Urinary bladder (tissue), 4 donors: ENCODE measurements around the gene FOXO3. TPM values are rescaled to one million over a fixed set of nuclear protein-coding genes. Genes with fewer than 3 reads are reported as not detected.
"Not testable (repeated sequence)": the region's sequence is repeated elsewhere in the genome, so short reads cannot be mapped to it uniquely, and the experiment has no call there.

Source experiments
- DNase-seq: peaks from one replicate; pipeline ENCODE4 v3.0.0-alpha.2; 2015; ENCODE audit errors: extremely low spot score
- H3K27ac ChIP-seq: one replicate; pipeline ENCODE4 v1.5.1; 2013; ENCODE audit warnings: low read depth, mild to moderate bottlenecking, moderate library complexity
- H3K36me3 ChIP-seq: one replicate; pipeline ENCODE4 v1.6.1; 2013; ENCODE audit warnings: mild to moderate bottlenecking, moderate library complexity; ENCODE audit not compliant: insufficient read depth
- H3K4me1 ChIP-seq: one replicate; pipeline ENCODE4 v1.6.1; 2013; ENCODE audit warnings: mild to moderate bottlenecking, moderate library complexity; ENCODE audit not compliant: insufficient read depth
- H3K4me3 ChIP-seq: one replicate; pipeline ENCODE4 v1.5.1; 2013; ENCODE audit warnings: low read depth, low read length
- WGBS: extraction: QIAGEN DNeasy Blood & Tissue Kit; methylation state at CpG from one replicate; pipeline ENCODE4 v1.1.7; 2013; 5-methylcytosine and 5-hydroxymethylcytosine counted together
- polyA plus RNA-seq: library from polyadenylated mRNA; stranded (reverse); fragments of 200-250 nt; gene quantifications from one replicate; pipeline ENCODE4 v1.2.3, GENCODE V29; 2013
- total RNA-seq: library from RNA; depleted of rRNA; stranded (reverse); fragments of >200 nt; gene quantifications from one replicate; pipeline ENCODE4 v1.2.3, GENCODE V29; 2014
- donor health status: healthy with polysubstance abuse.
- donor health status: healthy.

Gene FOXO3
- total and polyA plus RNA-seq, 2 donors = 43.7 to 48.2 TPM

- H3K36me3 ChIP-seq = no peaks in the 10 kb centered on the region
- H3K4me3 ChIP-seq = peak overlapping the region; percentile 80
- no peaks in the 10 kb centered on the region for H3K4me1 ChIP-seq
- H3K27ac ChIP-seq = peak overlapping the region; percentile 100
- DNase-seq = peak; percentile 79
- WGBS = under 1% methylated on average over 84 of the region's 84 CpGs
Observed at GRCh38 chr6:108559097-108559883, 1.4 kb upstream of the FOXO3 start.

- H3K36me3 ChIP-seq = no peaks in the 10 kb centered on the region
- under 1% methylated on average over 64 of the region's 64 CpGs for WGBS
- peak; percentile 76 for DNase-seq
- no peaks in the 10 kb centered on the region for H3K4me1 ChIP-seq
- peak overlapping the region; percentile 100 for H3K27ac ChIP-seq
- H3K4me3 ChIP-seq = peak overlapping the region; percentile 80
Observed at GRCh38 chr6:108559884-108560462, 744 bp upstream of the FOXO3 start.

- Histone ChIP-seq H3K4me3 (peak overlapping the region; percentile 80), H3K27ac (peak overlapping the region; percentile 89)
- DNase-seq, H3K36me3 ChIP-seq, H3K4me1 ChIP-seq: not testable (repeated sequence)
- WGBS = under 1% methylated on average over 25 of the region's 40 CpGs
Observed at GRCh38 chr6:108561309-108561647, 561 bp downstream of the FOXO3 start.

DNA sequence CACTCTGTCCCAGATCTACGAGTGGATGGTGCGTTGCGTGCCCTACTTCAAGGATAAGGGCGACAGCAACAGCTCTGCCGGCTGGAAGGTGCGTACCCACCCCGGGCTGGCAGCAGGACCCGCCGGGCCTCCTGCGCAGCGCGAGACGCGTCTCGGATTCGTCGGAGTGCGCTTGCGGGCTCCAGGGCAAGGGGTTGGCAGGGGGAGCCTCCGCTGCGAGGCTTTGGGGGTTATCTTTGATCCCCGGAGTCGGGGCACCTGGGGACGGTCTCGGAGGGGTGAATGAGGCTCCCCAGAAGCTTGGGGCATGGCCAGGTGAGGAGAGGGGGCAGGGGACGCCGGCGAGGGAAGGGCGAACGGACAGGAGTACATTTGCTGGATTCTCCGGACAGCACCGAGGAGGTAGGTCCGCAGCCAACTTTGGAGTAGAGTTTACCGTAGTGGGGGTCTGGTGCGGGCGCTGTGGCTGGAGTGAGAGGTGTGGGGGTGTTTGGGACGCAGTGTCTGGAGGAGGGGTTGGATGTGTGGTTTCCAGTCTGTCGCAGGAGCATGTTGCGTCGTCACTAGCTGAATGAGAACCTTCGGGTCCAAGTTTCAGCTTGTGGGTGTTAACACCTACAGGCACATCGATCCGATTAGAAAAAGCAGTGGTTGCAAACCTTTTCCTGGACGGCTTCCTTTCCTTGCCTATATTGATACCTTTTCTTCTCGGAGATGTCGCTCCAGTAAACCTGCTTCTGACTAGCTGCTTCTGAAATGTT, 1.2 kb downstream of the FOXO3 start:
- H3K27ac ChIP-seq = peak overlapping the region; percentile 80
- WGBS = 16% methylated on average over 46 of the region's 46 CpGs
- no peaks in the 10 kb centered on the region for H3K36me3 ChIP-seq
- no peak for DNase-seq
- peak overlapping the region; percentile 80 for H3K4me3 ChIP-seq
- peaks cover 1% of the 10 kb centered on the region for H3K4me1 ChIP-seq

DNA sequence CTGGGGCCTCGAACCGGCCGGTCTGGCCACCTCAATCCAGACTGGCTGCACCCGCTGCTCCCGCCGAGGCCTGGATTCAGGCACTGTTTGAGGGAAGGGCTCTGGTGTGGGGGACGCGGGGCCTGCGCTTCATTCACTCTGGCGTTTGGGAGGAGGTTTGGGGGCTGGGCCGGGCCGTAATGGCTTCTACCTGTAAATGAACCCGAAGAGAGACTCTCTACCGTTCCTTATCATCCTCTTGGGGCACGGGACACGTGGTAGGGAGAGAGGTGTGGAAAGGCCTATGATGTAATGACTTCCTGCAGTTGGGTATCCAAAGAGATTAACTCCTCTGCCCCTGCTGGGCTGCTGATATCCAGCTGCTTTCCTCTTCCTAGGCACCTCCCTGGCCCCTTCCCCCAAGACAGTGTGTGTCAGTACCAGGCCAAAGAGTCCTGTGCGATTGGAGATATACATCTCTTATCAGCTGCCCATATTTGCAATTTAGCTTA, 1.8 kb downstream of the FOXO3 start:
- H3K4me1 ChIP-seq = peaks cover 1% of the 10 kb centered on the region
- H3K27ac ChIP-seq = peak overlapping the region; percentile 80
- no peak for DNase-seq
- WGBS = 26% methylated on average over 17 of the region's 17 CpGs
- peak overlapping the region; percentile 80 for H3K4me3 ChIP-seq
- H3K36me3 ChIP-seq = no peaks in the 10 kb centered on the region

GRCh38 chr6:108563292-108563691, 2.6 kb downstream of the FOXO3 start:
- 87% methylated on average over 8 of the region's 8 CpGs for WGBS
- DNase-seq = no peak
- no peak overlapping the region for H3K27ac ChIP-seq
- no peaks in the 10 kb centered on the region for H3K36me3 ChIP-seq
- peaks cover 1% of the 10 kb centered on the region for H3K4me1 ChIP-seq
- H3K4me3 ChIP-seq = peak overlapping the region; percentile 80

DNA sequence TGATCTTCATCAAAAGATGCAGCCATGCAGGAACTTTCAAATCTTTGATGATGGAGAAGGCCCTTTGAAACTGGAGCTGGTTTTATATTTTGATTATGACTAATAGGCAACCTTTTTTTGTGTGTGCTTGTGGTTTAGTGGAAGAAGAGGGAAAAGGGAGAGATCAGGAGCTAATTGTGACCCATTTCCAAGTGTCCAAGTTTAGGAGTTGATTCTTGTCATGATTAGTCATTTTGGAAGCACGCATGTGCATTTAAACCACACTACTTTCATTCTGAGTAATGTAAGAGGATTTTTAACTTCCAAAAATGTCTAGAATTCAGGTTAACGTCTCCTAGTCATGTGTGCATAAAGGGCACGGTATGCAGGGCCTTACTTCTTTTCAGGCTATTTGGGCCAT, 3.5 kb downstream of the FOXO3 start:
- Histone ChIP-seq H3K27ac (peak overlapping the region; percentile 54), H3K4me3 (no peak overlapping the region), H3K36me3 (no peaks in the 10 kb centered on the region), H3K4me1 (peaks cover 1% of the 10 kb centered on the region)
- no peak for DNase-seq
- WGBS = 31% methylated on average over 3 of the region's 3 CpGs

DNA sequence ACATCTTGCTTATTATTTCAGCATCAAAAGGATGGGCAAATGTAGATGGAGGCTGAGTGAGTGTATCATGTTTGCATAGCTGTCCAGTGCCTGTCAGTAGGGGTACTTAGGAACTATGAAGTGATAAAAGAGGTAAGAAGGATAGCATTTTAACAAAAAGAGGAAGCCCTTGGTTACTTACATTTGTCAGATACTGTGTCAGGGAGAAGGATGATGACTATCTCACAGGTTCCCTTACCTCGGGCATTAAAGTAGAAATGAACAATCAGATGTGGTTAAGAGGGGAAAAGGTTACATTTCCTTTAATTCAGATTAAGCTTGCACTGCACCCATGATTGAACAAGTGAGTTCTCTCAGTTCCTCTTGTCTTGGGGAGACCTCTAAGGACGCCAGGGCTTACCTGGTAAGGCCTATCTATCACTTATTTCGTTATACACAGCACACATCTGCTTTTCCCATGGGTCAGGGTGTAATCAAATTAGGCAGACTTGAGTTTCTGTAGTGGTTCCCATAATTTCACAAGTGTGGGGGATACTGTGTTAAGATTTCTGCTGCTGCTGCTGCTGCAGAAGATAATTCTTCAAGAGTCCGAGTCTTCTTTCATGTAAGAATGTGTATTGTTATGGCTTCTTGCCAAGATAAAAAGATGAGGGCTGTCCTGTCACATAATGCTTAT, 4.5 kb downstream of the FOXO3 start:
- peak overlapping the region; percentile 46 for H3K27ac ChIP-seq
- H3K4me3 ChIP-seq = no peak overlapping the region
- peaks cover 1% of the 10 kb centered on the region for H3K4me1 ChIP-seq
- DNase-seq = no peak
- H3K36me3 ChIP-seq = peaks cover 6% of the 10 kb centered on the region
- 45% methylated on average over 4 of the region's 4 CpGs for WGBS

GRCh38 chr6:108565893-108566292, 5.2 kb downstream of the FOXO3 start:
- Histone ChIP-seq H3K27ac (no peak overlapping the region), H3K4me1 (peaks cover 1% of the 10 kb centered on the region), H3K4me3 (no peak overlapping the region), H3K36me3 (peaks cover 6% of the 10 kb centered on the region)
- no peak for DNase-seq
- WGBS = 5% methylated on average over 4 of the region's 4 CpGs

GRCh38 chr6:108566406-108566805, 5.7 kb downstream of the FOXO3 start:
- Histone ChIP-seq H3K4me3 (no peak overlapping the region), H3K27ac (peak overlapping the region; percentile 47), H3K4me1 (peaks cover 1% of the 10 kb centered on the region), H3K36me3 (peaks cover 8% of the 10 kb centered on the region)
- no peak for DNase-seq

DNA sequence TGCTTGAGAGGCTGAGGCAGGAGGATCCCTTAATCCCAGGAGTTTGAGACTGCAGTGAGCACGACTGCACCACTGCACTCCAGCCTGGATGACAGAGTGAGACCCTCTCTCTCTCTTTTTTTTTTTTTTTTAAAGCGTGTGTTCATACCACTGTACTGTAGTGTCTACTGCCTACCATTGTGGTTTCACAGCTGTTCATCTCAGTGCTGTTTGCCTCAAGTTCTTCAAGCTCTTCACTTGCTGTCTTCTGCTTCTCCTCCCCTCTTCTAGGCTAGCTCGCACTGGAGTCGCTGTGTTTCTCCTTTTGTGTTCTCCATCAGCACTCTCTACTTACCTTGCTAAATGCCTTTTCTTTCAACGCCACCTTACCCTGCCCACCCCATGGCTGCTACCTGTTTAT, 7.4 kb downstream of the FOXO3 start:
- DNase-seq = no peak
- 95% methylated on average over 5 of the region's 5 CpGs for WGBS
- H3K4me1 ChIP-seq = peaks cover 1% of the 10 kb centered on the region
- H3K27ac ChIP-seq = no peak overlapping the region
- peaks cover 8% of the 10 kb centered on the region for H3K36me3 ChIP-seq
- no peak overlapping the region for H3K4me3 ChIP-seq

- peaks cover 1% of the 10 kb centered on the region for H3K4me1 ChIP-seq
- no peak overlapping the region for H3K4me3 ChIP-seq
- peaks cover 8% of the 10 kb centered on the region for H3K36me3 ChIP-seq
Observed at GRCh38 chr6:108568551-108569305, 8.0 kb downstream of the FOXO3 start.

GRCh38 chr6:108570517-108570916, 9.8 kb downstream of the FOXO3 start:
- 94% methylated on average over 1 of the region's 1 CpG for WGBS

More at GRCh38 chr6:108568551-108569305, 8.0 kb downstream of the FOXO3 start:
- WGBS = 91% methylated on average over 3 of the region's 3 CpGs
- DNase-seq = no peak
- no peak overlapping the region for H3K27ac ChIP-seq

More at GRCh38 chr6:108570517-108570916, 9.8 kb downstream of the FOXO3 start:
- DNase-seq = no peak
- Histone ChIP-seq H3K4me3 (no peak overlapping the region), H3K4me1 (peaks cover 1% of the 10 kb centered on the region), H3K27ac (no peak overlapping the region), H3K36me3 (peaks cover 8% of the 10 kb centered on the region)
